Upper lobe of left lung (tissue), 4 donors: ENCODE measurements around the gene SAFB.

Experiments
- EP300 ChIP-seq, 4 donors: sonication (generic); formaldehyde crosslinking; IDR thresholded peaks; one replicate each; pipeline ENCODE4 v1.5.1; 2017; ENCODE audit warnings: antibody characterized with exemption in 4 of 4, control low read depth in 2 of 4
- POLR2A ChIP-seq, 4 donors: fragments of 450-650 bp; IDR thresholded peaks; one replicate each; pipeline ENCODE4 v1.5.1; 2016 to 2017; ENCODE audit warnings: antibody characterized with exemption in 4 of 4, mild to moderate bottlenecking in 2 of 4
- POLR2AphosphoS5 ChIP-seq, 2 donors: sonication (generic); formaldehyde crosslinking; IDR thresholded peaks; one replicate each; pipeline ENCODE4 v1.5.1; 2017; ENCODE audit warnings: antibody characterized with exemption in 2 of 2

GRCh38 chr19:5580161-5580571, 42.7 kb upstream of the SAFB start:
- TF ChIP-seq POLR2A (IDR thresholded peaks at IDR 0.05) (no peak), POLR2AphosphoS5 (IDR thresholded peaks at IDR 0.05) (no peak), EP300 (IDR thresholded peaks at IDR 0.05) (no peak)
